ENCODE data around the gene ERP44. TPM values are rescaled to one million over a fixed set of nuclear protein-coding genes. Genes with fewer than 3 reads are reported as not detected.

ERP44 gene
- total and polyA plus RNA-seq, 8 donors = 24.7 to 37.3 (median 31.5) TPM

DNA sequence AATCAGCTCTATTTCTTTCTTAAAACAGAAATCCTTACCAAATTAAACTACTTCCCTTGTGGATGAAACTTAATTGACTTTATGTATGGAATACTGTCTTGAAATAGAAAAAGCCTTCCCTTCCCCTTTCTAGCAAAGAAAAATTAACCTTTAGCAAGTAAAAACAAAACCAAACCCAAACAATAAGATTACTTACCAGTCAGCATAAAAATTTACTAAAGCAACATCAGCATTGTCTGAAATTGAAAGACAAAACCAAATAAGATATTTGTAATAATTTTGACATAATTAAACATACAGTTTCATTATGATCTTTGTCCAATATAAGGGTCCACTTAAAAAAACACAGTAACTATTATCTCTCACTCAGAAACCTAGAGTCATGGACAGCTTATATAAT is 41.2 kb downstream of the ERP44 start:
- TF ChIP-seq, protein P1, sequence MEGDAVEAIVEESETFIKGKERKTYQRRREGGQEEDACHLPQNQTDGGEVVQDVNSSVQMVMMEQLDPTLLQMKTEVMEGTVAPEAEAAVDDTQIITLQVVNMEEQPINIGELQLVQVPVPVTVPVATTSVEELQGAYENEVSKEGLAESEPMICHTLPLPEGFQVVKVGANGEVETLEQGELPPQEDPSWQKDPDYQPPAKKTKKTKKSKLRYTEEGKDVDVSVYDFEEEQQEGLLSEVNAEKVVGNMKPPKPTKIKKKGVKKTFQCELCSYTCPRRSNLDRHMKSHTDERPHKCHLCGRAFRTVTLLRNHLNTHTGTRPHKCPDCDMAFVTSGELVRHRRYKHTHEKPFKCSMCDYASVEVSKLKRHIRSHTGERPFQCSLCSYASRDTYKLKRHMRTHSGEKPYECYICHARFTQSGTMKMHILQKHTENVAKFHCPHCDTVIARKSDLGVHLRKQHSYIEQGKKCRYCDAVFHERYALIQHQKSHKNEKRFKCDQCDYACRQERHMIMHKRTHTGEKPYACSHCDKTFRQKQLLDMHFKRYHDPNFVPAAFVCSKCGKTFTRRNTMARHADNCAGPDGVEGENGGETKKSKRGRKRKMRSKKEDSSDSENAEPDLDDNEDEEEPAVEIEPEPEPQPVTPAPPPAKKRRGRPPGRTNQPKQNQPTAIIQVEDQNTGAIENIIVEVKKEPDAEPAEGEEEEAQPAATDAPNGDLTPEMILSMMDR (IDR thresholded peaks at IDR 0.05) = no peak
- no peak for ATAC-seq
- intact Hi-C loops (cut with DNase I) = no loop called here

DNA sequence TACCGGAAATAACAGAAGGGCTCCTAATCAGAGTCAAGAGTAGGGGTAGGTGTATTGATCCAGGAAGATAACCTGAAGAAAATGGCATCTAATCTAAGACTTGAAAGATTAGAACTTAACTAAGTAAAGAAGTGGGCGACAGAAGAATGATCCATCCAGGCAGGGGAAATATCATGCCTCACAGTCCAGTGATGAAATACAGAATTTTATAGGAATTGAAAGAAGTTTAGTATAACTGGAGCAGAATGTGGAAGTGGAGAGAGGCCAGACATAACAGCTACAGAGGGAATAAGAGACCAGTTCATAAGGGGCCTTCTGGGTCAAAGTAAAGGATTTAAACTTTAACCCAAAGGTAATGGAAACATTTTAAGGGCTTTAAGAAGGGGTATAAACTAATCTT is 42.2 kb downstream of the ERP44 start:
- no peaks in the 10 kb centered on the region for H3K27me3 ChIP-seq
- H3K9me3 ChIP-seq = no peaks in the 10 kb centered on the region
- intact Hi-C loops (cut with DNase I) = no loop called here
- H3K4me1 ChIP-seq = no peaks in the 10 kb centered on the region
- no peak overlapping the region for H3K27ac ChIP-seq
- TF ChIP-seq, protein P1 (IDR thresholded peaks at IDR 0.05) = no peak
- no peak overlapping the region for H3K4me3 ChIP-seq
- ATAC-seq = no peak
- H3K36me3 ChIP-seq = peaks cover 0 to 24% of the 10 kb centered on the region in 2 donors
- no peak for DNase-seq

More for the DNA sequence above, 41.2 kb downstream of the ERP44 start:
- H3K4me1 ChIP-seq = no peaks in the 10 kb centered on the region
- no peaks in the 10 kb centered on the region for H3K27me3 ChIP-seq
- H3K27ac ChIP-seq = no peak overlapping the region
- H3K9me3 ChIP-seq = no peaks in the 10 kb centered on the region
- no peak overlapping the region for H3K4me3 ChIP-seq
- peaks cover 0 to 16% of the 10 kb centered on the region in 2 donors for H3K36me3 ChIP-seq
- DNase-seq = no peak

DNA sequence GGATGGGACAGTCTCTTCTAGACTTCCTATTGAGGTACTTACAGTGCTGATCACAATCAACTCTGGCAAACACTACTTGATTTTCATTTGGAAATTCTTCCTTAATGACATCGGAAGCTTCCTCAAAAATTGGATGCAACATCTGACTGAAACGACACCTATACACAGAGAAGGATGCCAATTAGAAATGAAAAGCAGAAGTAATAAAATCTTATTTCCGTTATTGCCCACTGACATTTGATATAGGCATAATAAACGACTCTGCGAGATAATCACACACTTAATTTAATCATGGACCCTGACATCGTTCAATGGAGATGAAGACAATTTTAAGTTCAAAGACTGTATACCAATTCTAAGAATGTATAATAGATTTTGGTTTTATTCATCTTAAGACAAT is 46.4 kb downstream of the ERP44 start:
- no peaks in the 10 kb centered on the region for H3K4me1 ChIP-seq
- no peaks in the 10 kb centered on the region for H3K27me3 ChIP-seq
- DNase-seq (no peak), ATAC-seq (no peak)
- H3K27ac ChIP-seq = no peak overlapping the region
- TF ChIP-seq, protein P1 (IDR thresholded peaks at IDR 0.05) = no peak
- H3K36me3 ChIP-seq = peaks cover 0 to 30% of the 10 kb centered on the region in 2 donors
- intact Hi-C loops (cut with DNase I) = no loop called here
- no peak overlapping the region for H3K4me3 ChIP-seq
- H3K9me3 ChIP-seq = no peaks in the 10 kb centered on the region

DNA sequence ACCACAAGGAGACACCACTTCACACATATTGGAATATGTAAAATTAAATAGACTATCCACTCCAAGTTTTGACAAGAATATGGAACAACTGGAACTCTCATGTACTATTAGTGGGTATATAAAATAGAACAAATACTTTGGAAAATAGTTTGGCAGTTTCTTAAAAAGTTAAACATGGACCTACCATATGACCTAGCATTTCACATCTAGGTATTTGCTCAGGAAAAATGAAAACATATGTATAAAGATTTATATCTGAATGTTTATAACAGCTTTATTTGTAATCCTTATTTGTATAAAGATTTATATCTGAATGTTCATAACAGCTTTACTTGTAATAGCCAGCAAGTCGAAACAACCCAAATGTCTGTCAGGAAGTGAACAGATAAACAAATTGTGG is 49.2 kb downstream of the ERP44 start:
- ATAC-seq = no peak
- H3K4me3 ChIP-seq = no peak overlapping the region
- intact Hi-C loops (cut with DNase I) = no loop called here
- H3K9me3 ChIP-seq = no peaks in the 10 kb centered on the region
- no peak for DNase-seq
- no peaks in the 10 kb centered on the region for H3K4me1 ChIP-seq
- H3K27me3 ChIP-seq = no peaks in the 10 kb centered on the region
- TF ChIP-seq, protein P1 (IDR thresholded peaks at IDR 0.05) = no peak
- no peak overlapping the region for H3K27ac ChIP-seq
- peaks cover 0 to 36% of the 10 kb centered on the region in 2 donors for H3K36me3 ChIP-seq

DNA sequence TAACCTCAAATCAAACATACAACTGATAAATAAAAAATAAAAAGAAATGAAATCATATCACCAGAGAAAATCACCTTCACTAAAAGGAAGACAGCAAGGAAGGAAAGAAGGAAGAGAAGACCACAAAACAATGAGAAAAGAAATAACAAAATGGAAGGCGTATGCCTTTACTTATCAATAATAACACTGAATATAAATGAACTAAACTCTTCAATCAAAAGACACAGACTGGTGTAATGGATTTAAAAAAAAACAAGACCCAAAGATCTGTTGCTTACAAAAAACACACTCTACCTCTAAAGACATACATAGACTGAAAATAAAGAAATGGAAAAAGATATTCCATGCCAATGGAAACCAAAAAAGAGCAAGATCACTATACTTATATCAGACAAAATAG is 60.3 kb downstream of the ERP44 start:
- no peaks in the 10 kb centered on the region for H3K36me3 ChIP-seq
- H3K9me3 ChIP-seq = peaks cover 0 to 7% of the 10 kb centered on the region in 2 donors
- H3K4me3 ChIP-seq = no peak overlapping the region
- no peaks in the 10 kb centered on the region for H3K27me3 ChIP-seq
- TF ChIP-seq, protein P1 (IDR thresholded peaks at IDR 0.05) = no peak
- intact Hi-C loops (cut with DNase I) = no loop called here
- peaks cover 0 to 4% of the 10 kb centered on the region in 2 donors for H3K4me1 ChIP-seq
- no peak for DNase-seq
- ATAC-seq = no peak
- no peak overlapping the region for H3K27ac ChIP-seq

All from left lung (tissue), 10 donors.